Stimulated activated naive CD4-positive, alpha-beta T cell (primary cell): Measurements from ENCODE around the gene CAPNS1.
"Not testable (repeated sequence)": the region's sequence is repeated elsewhere in the genome, so short reads cannot be mapped to it uniquely, and the experiment has no call there.

ENCODE experiments used
- DNase-seq, 6 experiments: peaks; one replicate each; lab custom pipeline; 2025; lab: John Stamatoyannopoulos, UW

CAPNS1 gene

GRCh38 chr19:36151144-36152018 lies 11.5 kb downstream of the CAPNS1 start:
- DNase-seq, result no peak

- DNase-seq, result no peak
These were observed 12.1 kb downstream of the CAPNS1 start for GRCh38 chr19:36152019-36152351.

- no peak for DNase-seq
These were observed 12.7 kb downstream of the CAPNS1 start, which contains the start of gene COX7A1 for GRCh38 chr19:36152352-36153091. Gene COX7A1, minus strand, starts transcription at chr19:36152447. Its CDS starts 40 bp downstream, at chr19:36152407.

GRCh38 chr19:36153126-36153525 lies 13.3 kb downstream of the CAPNS1 start:
- no peak for DNase-seq

GRCh38 chr19:36160821-36161596 lies 21.1 kb downstream of the CAPNS1 start:
- no peak for DNase-seq

- DNase-seq, result no peak
These were observed 23.9 kb downstream of the CAPNS1 start for GRCh38 chr19:36163813-36164212.

GRCh38 chr19:36169084-36169760 lies 29.4 kb downstream of the CAPNS1 start:
- no peak for DNase-seq

- no peak for DNase-seq
These were observed 33.0 kb downstream of the CAPNS1 start for GRCh38 chr19:36172852-36173251.

- DNase-seq, result not testable (repeated sequence)
These were observed 34.0 kb downstream of the CAPNS1 start for GRCh38 chr19:36173846-36174245.

GRCh38 chr19:36179077-36179476 lies 39.2 kb downstream of the CAPNS1 start:
- DNase-seq, result not testable (repeated sequence)

- no peak for DNase-seq
These were observed 42.9 kb downstream of the CAPNS1 start for GRCh38 chr19:36182612-36183244.

GRCh38 chr19:36183245-36183628 lies 43.4 kb downstream of the CAPNS1 start:
- DNase-seq, result no peak

- DNase-seq, result not testable (repeated sequence)
These were observed 46.9 kb downstream of the CAPNS1 start for GRCh38 chr19:36186722-36187121.

- no peak for DNase-seq
These were observed 56.4 kb downstream of the CAPNS1 start for GRCh38 chr19:36196249-36196648.

- no peak for DNase-seq
These were observed 58.3 kb downstream of the CAPNS1 start for GRCh38 chr19:36198119-36198518.
